Stimulated activated CD8-positive, alpha-beta memory T cell treated with anti-CD3 and anti-CD28 coated beads, Interleukin-7, amount 100 ng/mL, for 4 hours (primary cell): ENCODE measurements around the gene SLC47A1.
"Not testable (repeated sequence)": the region's sequence is repeated elsewhere in the genome, so short reads cannot be mapped to it uniquely, and the experiment has no call there.

ENCODE experiments used
- DNase-seq, 2 donors: peaks; one replicate each; pipeline ENCODE4 v3.0.0-alpha.2; 2020; ENCODE audit warnings: low read depth in 2 of 2

SLC47A1 gene

GRCh38 chr17:19520641-19521040, 13.0 kb upstream of the SLC47A1 start:
- DNase-seq = no peak

- DNase-seq = no peak
These were observed 10.0 kb upstream of the SLC47A1 start for GRCh38 chr17:19523690-19524089.

GRCh38 chr17:19526950-19527349, 6.7 kb upstream of the SLC47A1 start:
- DNase-seq = not testable (repeated sequence)

GRCh38 chr17:19531780-19532501, 1.7 kb upstream of the SLC47A1 start:
- DNase-seq = no peak

- DNase-seq = no peak
These were observed 477 bp upstream of the SLC47A1 start for GRCh38 chr17:19533036-19533717.

GRCh38 chr17:19534562-19535149, 1.0 kb downstream of the SLC47A1 start:
- DNase-seq = no peak

GRCh38 chr17:19537111-19537510, 3.5 kb downstream of the SLC47A1 start:
- DNase-seq = no peak

GRCh38 chr17:19538095-19539039, 4.7 kb downstream of the SLC47A1 start:
- no peak for DNase-seq

- DNase-seq = no peak
These were observed 5.4 kb downstream of the SLC47A1 start for GRCh38 chr17:19539040-19539399.

- no peak for DNase-seq
These were observed 6.2 kb downstream of the SLC47A1 start for GRCh38 chr17:19539841-19540311.

GRCh38 chr17:19540706-19541370, 7.2 kb downstream of the SLC47A1 start:
- no peak for DNase-seq

- DNase-seq = no peak
These were observed 7.8 kb downstream of the SLC47A1 start for GRCh38 chr17:19541445-19541844.

GRCh38 chr17:19542247-19542646, 8.6 kb downstream of the SLC47A1 start:
- DNase-seq = no peak

- DNase-seq = no peak
These were observed 10.7 kb downstream of the SLC47A1 start for GRCh38 chr17:19544366-19544765.

- DNase-seq = no peak
These were observed 12.8 kb downstream of the SLC47A1 start for GRCh38 chr17:19546289-19547065.

GRCh38 chr17:19549746-19550623, 16.3 kb downstream of the SLC47A1 start:
- no peak for DNase-seq

- no peak for DNase-seq
These were observed 17.5 kb downstream of the SLC47A1 start for GRCh38 chr17:19551165-19551564.

GRCh38 chr17:19551591-19552148, 18.0 kb downstream of the SLC47A1 start:
- DNase-seq = no peak

GRCh38 chr17:19553036-19553435, 19.4 kb downstream of the SLC47A1 start:
- no peak for DNase-seq
